Measurements from ENCODE around the gene VENTX.
"Not testable (repeated sequence)": the region's sequence is repeated elsewhere in the genome, so short reads cannot be mapped to it uniquely, and the experiment has no call there.

The VENTX gene

GRCh38 chr10:133227256-133227655 is 10.4 kb upstream of the VENTX start:
- H3K36me3 ChIP-seq (ENCODE audit: control insufficient read depth, insufficient read depth, low read length) = no peaks in the 10 kb centered on the region
- no peak overlapping the region for H3K27ac ChIP-seq (ENCODE audit: low read length)
- H3K9me3 ChIP-seq (ENCODE audit: control insufficient read depth, insufficient read depth, low read length) = no peaks in the 10 kb centered on the region
- peaks cover under 1% of the 10 kb centered on the region; the same call in 1 of the 2 replicates for H3K4me1 ChIP-seq (ENCODE audit: control insufficient read depth, insufficient read depth, low read length)
- no CpG with 5 or more reads among the region's 21 CpGs for WGBS (ENCODE audit: insufficient coverage, insufficient read length)
- no peak for DNase-seq (ENCODE audit: low read depth, low spot score)
- peaks cover 5% of the 10 kb centered on the region; the same call in 1 of the 2 replicates for H3K27me3 ChIP-seq (ENCODE audit: control insufficient read depth, insufficient read depth, low read length)
- no peak overlapping the region for H3K4me3 ChIP-seq (ENCODE audit: low read length)

GRCh38 chr10:133229265-133230043 is 8.2 kb upstream of the VENTX start:
- no peaks in the 10 kb centered on the region for H3K36me3 ChIP-seq (ENCODE audit: control insufficient read depth, insufficient read depth, low read length)
- no CpG with 5 or more reads among the region's 58 CpGs for WGBS (ENCODE audit: insufficient coverage, insufficient read length)
- H3K27ac ChIP-seq (ENCODE audit: low read length) = no peak overlapping the region
- peaks cover 1% of the 10 kb centered on the region; the same call in 1 of the 2 replicates for H3K4me1 ChIP-seq (ENCODE audit: control insufficient read depth, insufficient read depth, low read length)
- no peaks in the 10 kb centered on the region for H3K9me3 ChIP-seq (ENCODE audit: control insufficient read depth, insufficient read depth, low read length)
- H3K27me3 ChIP-seq (ENCODE audit: control insufficient read depth, insufficient read depth, low read length) = peaks cover 5% of the 10 kb centered on the region; the same call in 1 of the 2 replicates
- DNase-seq (ENCODE audit: low read depth, low spot score) = no peak
- H3K4me3 ChIP-seq (ENCODE audit: low read length) = peak overlapping the region; percentile 32; the same call in 1 of the 2 replicates

- WGBS (ENCODE audit: insufficient coverage, insufficient read length) = no CpG with 5 or more reads among the region's 49 CpGs
- Histone ChIP-seq H3K9me3 (ENCODE audit: control insufficient read depth, insufficient read depth, low read length) (no peaks in the 10 kb centered on the region), H3K4me1 (ENCODE audit: control insufficient read depth, insufficient read depth, low read length) (peaks cover 1% of the 10 kb centered on the region; the same call in 1 of the 2 replicates), H3K36me3 (ENCODE audit: control insufficient read depth, insufficient read depth, low read length) (no peaks in the 10 kb centered on the region), H3K27me3 (ENCODE audit: control insufficient read depth, insufficient read depth, low read length) (peaks cover 5% of the 10 kb centered on the region; the same call in 1 of the 2 replicates), H3K27ac (ENCODE audit: low read length) (no peak within 1 kb of the TSS), H3K4me3 (ENCODE audit: low read length) (peak within 1 kb of the TSS; percentile 32; the same call in 1 of the 2 replicates)
- no peak for DNase-seq (ENCODE audit: low read depth, low spot score)
Measured at GRCh38 chr10:133230044-133230361, 7.7 kb upstream of the VENTX start, which contains the start of gene UTF1. Gene UTF1, plus strand, starts transcription at chr10:133230217. Its CDS starts 72 bp downstream, at chr10:133230289.

GRCh38 chr10:133230387-133231195 is 7.1 kb upstream of the VENTX start:
- Histone ChIP-seq H3K4me1 (ENCODE audit: control insufficient read depth, insufficient read depth, low read length) (peaks cover 6% of the 10 kb centered on the region), H3K27me3 (ENCODE audit: control insufficient read depth, insufficient read depth, low read length) (peaks cover 6% of the 10 kb centered on the region; the same call in 1 of the 2 replicates), H3K4me3 (ENCODE audit: low read length) (peak overlapping the region; percentile 32; the same call in 1 of the 2 replicates)

GRCh38 chr10:133231244-133231945 is 6.3 kb upstream of the VENTX start:
- H3K4me3 ChIP-seq (ENCODE audit: low read length) = no peak overlapping the region
- H3K9me3 ChIP-seq (ENCODE audit: control insufficient read depth, insufficient read depth, low read length) = no peaks in the 10 kb centered on the region
- no CpG with 5 or more reads among the region's 44 CpGs for WGBS (ENCODE audit: insufficient coverage, insufficient read length)
- no peak overlapping the region for H3K27ac ChIP-seq (ENCODE audit: low read length)
- H3K4me1 ChIP-seq (ENCODE audit: control insufficient read depth, insufficient read depth, low read length) = peaks cover 7% of the 10 kb centered on the region
- DNase-seq (ENCODE audit: low read depth, low spot score) = no peak
- no peaks in the 10 kb centered on the region for H3K36me3 ChIP-seq (ENCODE audit: control insufficient read depth, insufficient read depth, low read length)
- peaks cover 10% of the 10 kb centered on the region; the same call in 1 of the 2 replicates for H3K27me3 ChIP-seq (ENCODE audit: control insufficient read depth, insufficient read depth, low read length)

More at GRCh38 chr10:133230387-133231195, 7.1 kb upstream of the VENTX start:
- no peak overlapping the region for H3K27ac ChIP-seq (ENCODE audit: low read length)
- H3K9me3 ChIP-seq (ENCODE audit: control insufficient read depth, insufficient read depth, low read length) = no peaks in the 10 kb centered on the region
- no peaks in the 10 kb centered on the region for H3K36me3 ChIP-seq (ENCODE audit: control insufficient read depth, insufficient read depth, low read length)
- WGBS (ENCODE audit: insufficient coverage, insufficient read length) = no CpG with 5 or more reads among the region's 122 CpGs
- DNase-seq (ENCODE audit: low read depth, low spot score) = no peak

- H3K9me3 ChIP-seq (ENCODE audit: control insufficient read depth, insufficient read depth, low read length) = no peaks in the 10 kb centered on the region
- no peak overlapping the region for H3K4me3 ChIP-seq (ENCODE audit: low read length)
- DNase-seq (ENCODE audit: low read depth, low spot score) = no peak
- WGBS (ENCODE audit: insufficient coverage, insufficient read length) = no CpG with 5 or more reads among the region's 11 CpGs
- peaks cover 13% of the 10 kb centered on the region; the same call in 1 of the 2 replicates for H3K27me3 ChIP-seq (ENCODE audit: control insufficient read depth, insufficient read depth, low read length)
- no peaks in the 10 kb centered on the region for H3K36me3 ChIP-seq (ENCODE audit: control insufficient read depth, insufficient read depth, low read length)
- H3K27ac ChIP-seq (ENCODE audit: low read length) = no peak overlapping the region
- H3K4me1 ChIP-seq (ENCODE audit: control insufficient read depth, insufficient read depth, low read length) = peaks cover 8% of the 10 kb centered on the region
Measured at GRCh38 chr10:133231946-133232574, 5.6 kb upstream of the VENTX start.

GRCh38 chr10:133234796-133235195 is 2.9 kb upstream of the VENTX start:
- not testable (repeated sequence) for H3K9me3 ChIP-seq (ENCODE audit: control insufficient read depth, insufficient read depth, low read length); H3K4me3 ChIP-seq (ENCODE audit: low read length); H3K36me3 ChIP-seq (ENCODE audit: control insufficient read depth, insufficient read depth, low read length); H3K27ac ChIP-seq (ENCODE audit: low read length); DNase-seq (ENCODE audit: low read depth, low spot score); H3K4me1 ChIP-seq (ENCODE audit: control insufficient read depth, insufficient read depth, low read length)
- peaks cover 15% of the 10 kb centered on the region for H3K27me3 ChIP-seq (ENCODE audit: control insufficient read depth, insufficient read depth, low read length)
- no CpG with 5 or more reads among the region's 10 CpGs for WGBS (ENCODE audit: insufficient coverage, insufficient read length)

- peaks cover 9% of the 10 kb centered on the region for H3K4me1 ChIP-seq (ENCODE audit: control insufficient read depth, insufficient read depth, low read length)
- WGBS (ENCODE audit: insufficient coverage, insufficient read length) = no CpG with 5 or more reads among the region's 48 CpGs
- H3K4me3 ChIP-seq (ENCODE audit: low read length) = peak overlapping the region; percentile 17; the same call in 1 of the 2 replicates
- no peak for DNase-seq (ENCODE audit: low read depth, low spot score)
- H3K27me3 ChIP-seq (ENCODE audit: control insufficient read depth, insufficient read depth, low read length) = peaks cover 15% of the 10 kb centered on the region
- no peak overlapping the region for H3K27ac ChIP-seq (ENCODE audit: low read length)
- H3K9me3 ChIP-seq (ENCODE audit: control insufficient read depth, insufficient read depth, low read length) = no peaks in the 10 kb centered on the region
- no peaks in the 10 kb centered on the region for H3K36me3 ChIP-seq (ENCODE audit: control insufficient read depth, insufficient read depth, low read length)
Measured at GRCh38 chr10:133235265-133235855, 2.3 kb upstream of the VENTX start.

GRCh38 chr10:133235932-133236331 is 1.7 kb upstream of the VENTX start:
- no CpG with 5 or more reads among the region's 18 CpGs for WGBS (ENCODE audit: insufficient coverage, insufficient read length)
- DNase-seq (ENCODE audit: low read depth, low spot score) = no peak
- Histone ChIP-seq H3K36me3 (ENCODE audit: control insufficient read depth, insufficient read depth, low read length) (no peaks in the 10 kb centered on the region), H3K27me3 (ENCODE audit: control insufficient read depth, insufficient read depth, low read length) (peaks cover 15% of the 10 kb centered on the region), H3K27ac (ENCODE audit: low read length) (no peak overlapping the region), H3K9me3 (ENCODE audit: control insufficient read depth, insufficient read depth, low read length) (no peaks in the 10 kb centered on the region), H3K4me3 (ENCODE audit: low read length) (peak overlapping the region; percentile 2; the same call in 1 of the 2 replicates), H3K4me1 (ENCODE audit: control insufficient read depth, insufficient read depth, low read length) (peaks cover 9% of the 10 kb centered on the region)

Measured in iPS DF 6.9 (cell line).